Cardiac fibroblast (primary cell): ENCODE data around the gene DOCK4.
A peak's percentile ranks its signal among the peaks of the same experiment; 100 is the strongest.

Experiments
- DNase-seq, 2 donors: peaks; one replicate each; pipeline versions ENCODE4 v3.0.0 to v3.0.0-alpha.2; 2010; ENCODE audit warnings: low read depth in 2 of 2
- H3K4me3 ChIP-seq, 2 donors: replicated peaks in 1 of 2; 1 replicate in 1 of 2; 2 replicates in 1 of 2; pipeline ENCODE4 v1.5.1; 2011; ENCODE audit warnings: low read depth in 2 of 2, low read length in 2 of 2, mild to moderate bottlenecking in 2 of 2, moderate library complexity in 1 of 2
- CTCF ChIP-seq: IDR thresholded peaks from one replicate; pipeline ENCODE4 v1.5.1; 2011; ENCODE audit warnings: low read depth, mild to moderate bottlenecking, low read length, inconsistent platforms

Gene DOCK4

GRCh38 chr7:112248598-112248997 lies 42.4 kb upstream of the DOCK4 start:
- H3K4me3 ChIP-seq, result no peak overlapping the region
- no peak for DNase-seq
- TF ChIP-seq CTCF, result no peak

- TF ChIP-seq CTCF, result no peak
- peak in 1 of 2 donors; percentile 32 for DNase-seq
- no peak overlapping the region for H3K4me3 ChIP-seq
Observed at GRCh38 chr7:112238852-112239610, 32.8 kb upstream of the DOCK4 start.

GRCh38 chr7:112238330-112238729 lies 32.1 kb upstream of the DOCK4 start:
- TF ChIP-seq CTCF, result no peak
- no peak overlapping the region for H3K4me3 ChIP-seq
- no peak for DNase-seq

GRCh38 chr7:112236597-112236996 lies 30.4 kb upstream of the DOCK4 start:
- TF ChIP-seq CTCF, result no peak
- no peak overlapping the region for H3K4me3 ChIP-seq
- DNase-seq, result no peak

GRCh38 chr7:112234147-112234546 lies 27.9 kb upstream of the DOCK4 start:
- no peak for DNase-seq
- TF ChIP-seq CTCF, result no peak
- H3K4me3 ChIP-seq, result no peak overlapping the region

GRCh38 chr7:112233048-112233697 lies 27.0 kb upstream of the DOCK4 start:
- no peak overlapping the region for H3K4me3 ChIP-seq
- peak; percentile 12 to 20 for DNase-seq
- TF ChIP-seq CTCF, result no peak
